Loucy (cell line): ENCODE results near the gene CHCHD4.
"Not testable (repeated sequence)": the region's sequence is repeated elsewhere in the genome, so short reads cannot be mapped to it uniquely, and the experiment has no call there.

ENCODE experiments used
- H2AFZ ChIP-seq: fragments of 200-600 bp; sonication (generic); 2 replicates; pipeline ENCODE4 v1.6.0; 2016; ENCODE audit warnings: antibody characterized with exemption, mild to moderate bottlenecking, low read length, moderate library complexity
- H3F3A ChIP-seq: fragments of 200-600 bp; 2 replicates; pipeline ENCODE4 v1.6.0; 2016; ENCODE audit warnings: antibody characterized with exemption, low read depth, mild to moderate bottlenecking
- H3K27me3 ChIP-seq: fragments of 200-600 bp; sonication (generic); 2 replicates; pipeline ENCODE4 v1.6.1; 2014; ENCODE audit warnings: low read length, mild to moderate bottlenecking; ENCODE audit not compliant: insufficient read depth, poor library complexity, severe bottlenecking
- H3K36me3 ChIP-seq: fragments of 200-600 bp; sonication (generic); 2 replicates; pipeline ENCODE4 v1.6.1; 2016; ENCODE audit warnings: low read length; ENCODE audit not compliant: insufficient read depth
- H3K4me1 ChIP-seq: fragments of 200-600 bp; sonication (generic); 2 replicates; pipeline ENCODE4 v1.5.1; 2014; ENCODE audit warnings: low read length, mild to moderate bottlenecking; ENCODE audit not compliant: insufficient read depth, poor library complexity, severe bottlenecking
- H3K4me2 ChIP-seq: fragments of 200-600 bp; sonication (generic); 2 replicates; pipeline ENCODE4 v1.6.0; 2014; ENCODE audit warnings: antibody characterized with exemption, low read length, low read depth, mild to moderate bottlenecking; ENCODE audit not compliant: poor library complexity, severe bottlenecking
- H3K4me3 ChIP-seq: fragments of 200-600 bp; sonication (generic); 2 replicates; pipeline ENCODE4 v1.5.1; 2014; ENCODE audit warnings: low read length, mild to moderate bottlenecking, mixed read lengths; ENCODE audit not compliant: poor library complexity, severe bottlenecking
- H3K79me2 ChIP-seq: fragments of 200-600 bp; sonication (generic); 2 replicates; pipeline ENCODE4 v1.6.1; 2014; ENCODE audit warnings: low read length; ENCODE audit not compliant: insufficient read depth
- H3K9ac ChIP-seq: fragments of 200-600 bp; sonication (generic); 2 replicates; pipeline ENCODE4 v1.6.0; 2014; ENCODE audit warnings: mild to moderate bottlenecking, low read depth, low read length, moderate library complexity; ENCODE audit not compliant: poor library complexity, severe bottlenecking
- H3K9me2 ChIP-seq: fragments of 200-600 bp; sonication (generic); replicated peaks from 2 replicates; pipeline ENCODE4 v1.6.1; 2016; ENCODE audit warnings: low read depth, low read length, mixed read lengths
- H3K9me3 ChIP-seq: fragments of 200-600 bp; sonication (generic); 2 replicates; pipeline ENCODE4 v1.6.1; 2014; ENCODE audit warnings: mild to moderate bottlenecking, antibody characterized with exemption, low read length, low read depth; ENCODE audit not compliant: insufficient read depth
- H4K20me1 ChIP-seq: fragments of 200-600 bp; sonication (generic); 2 replicates; pipeline ENCODE4 v1.6.0; 2014; ENCODE audit warnings: antibody characterized with exemption, low read length, mild to moderate bottlenecking; ENCODE audit not compliant: insufficient read depth, poor library complexity, severe bottlenecking
- CTCF ChIP-seq: fragments of 200-600 bp; sonication (generic); conservative IDR thresholded peaks from 2 replicates; pipeline ENCODE4 v1.5.1; 2014; ENCODE audit warnings: mild to moderate bottlenecking, antibody characterized with exemption, low read length
- EZH2phosphoT487 ChIP-seq: fragments of 200-600 bp; IDR thresholded peaks from 2 replicates; pipeline ENCODE4 v1.6.1; 2018; ENCODE audit warnings: antibody characterized with exemption, mild to moderate bottlenecking, moderate library complexity, borderline replicate concordance

CHCHD4 gene

GRCh38 chr3:14092464-14092863 is 32.2 kb downstream of the CHCHD4 start:
- no peak overlapping the region for H2AFZ ChIP-seq
- H3K79me2 ChIP-seq = no peaks in the 10 kb centered on the region
- no peaks in the 10 kb centered on the region for H3K9me2 ChIP-seq
- H3K27me3 ChIP-seq = no peaks in the 10 kb centered on the region
- no peak for TF ChIP-seq EZH2phosphoT487
- TF ChIP-seq CTCF = no peak
- H3K9me3 ChIP-seq = 0 out of 2 replicates have a peak, but pooled peaks cover 2% of the 10 kb centered on the region
- no peak overlapping the region for H3K4me3 ChIP-seq
- no peaks in the 10 kb centered on the region for H4K20me1 ChIP-seq
- H3K4me2 ChIP-seq = no peak overlapping the region
- no peak overlapping the region for H3K9ac ChIP-seq
- H3K4me1 ChIP-seq = no peaks in the 10 kb centered on the region
- H3F3A ChIP-seq = no peaks in the 10 kb centered on the region
- H3K36me3 ChIP-seq = no peaks in the 10 kb centered on the region

DNA sequence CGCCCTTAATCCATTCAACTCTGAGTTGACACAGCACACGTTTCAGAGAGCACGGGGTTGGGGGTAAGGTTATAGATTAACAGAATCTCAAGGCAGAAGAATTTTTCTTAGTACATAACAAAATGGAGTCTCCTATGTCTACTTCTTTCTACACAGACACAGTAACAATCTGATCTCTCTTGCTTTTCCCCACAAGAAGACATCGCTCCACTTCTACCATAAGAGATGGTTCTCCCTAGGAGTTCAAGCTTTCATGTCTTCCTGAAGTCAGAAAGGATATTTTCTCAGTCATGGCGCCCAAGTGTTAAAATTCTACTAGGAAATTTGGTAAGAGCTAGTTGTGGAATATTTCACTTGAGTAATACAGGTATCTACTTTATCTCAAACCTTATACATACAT is 32.7 kb downstream of the CHCHD4 start:
- not testable (repeated sequence) for H3K9me3 ChIP-seq, H3K4me2 ChIP-seq, H2AFZ ChIP-seq, H3K9me2 ChIP-seq, H3K4me1 ChIP-seq, H3K27me3 ChIP-seq, H3K9ac ChIP-seq, H3F3A ChIP-seq, H3K4me3 ChIP-seq, H3K36me3 ChIP-seq, H4K20me1 ChIP-seq, H3K79me2 ChIP-seq

GRCh38 chr3:14087461-14087860 is 37.2 kb downstream of the CHCHD4 start:
- not testable (repeated sequence) for H3K9me3 ChIP-seq, H3K79me2 ChIP-seq, H3K4me3 ChIP-seq, H2AFZ ChIP-seq, H3K9me2 ChIP-seq, H3K9ac ChIP-seq, H3K36me3 ChIP-seq, H3F3A ChIP-seq, H3K4me1 ChIP-seq, H3K4me2 ChIP-seq, H4K20me1 ChIP-seq, H3K27me3 ChIP-seq

- no peaks in the 10 kb centered on the region for H3K9me2 ChIP-seq
- H3K9ac ChIP-seq = no peak overlapping the region
- TF ChIP-seq CTCF (no peak), EZH2phosphoT487 (no peak)
- no peaks in the 10 kb centered on the region for H3K9me3 ChIP-seq
- H3K36me3 ChIP-seq = no peaks in the 10 kb centered on the region
- no peak overlapping the region for H2AFZ ChIP-seq
- no peaks in the 10 kb centered on the region for H3K79me2 ChIP-seq
- no peaks in the 10 kb centered on the region for H3K27me3 ChIP-seq
- no peaks in the 10 kb centered on the region for H4K20me1 ChIP-seq
- no peak overlapping the region for H3K4me3 ChIP-seq
- H3K4me1 ChIP-seq = no peaks in the 10 kb centered on the region
- H3K4me2 ChIP-seq = no peak overlapping the region
- H3F3A ChIP-seq = no peaks in the 10 kb centered on the region
Observed at GRCh38 chr3:14082108-14082657, 42.5 kb downstream of the CHCHD4 start.
